GM19452 (cell line): ENCODE data around the gene LIN28B.

ENCODE experiments used
- ATAC-seq: cut with Tn5 transposase; IDR thresholded peaks from one replicate; pipeline ENCODE4 v1.9.1; 2021; ENCODE audit not compliant: unreplicated experiment

Gene LIN28B

DNA sequence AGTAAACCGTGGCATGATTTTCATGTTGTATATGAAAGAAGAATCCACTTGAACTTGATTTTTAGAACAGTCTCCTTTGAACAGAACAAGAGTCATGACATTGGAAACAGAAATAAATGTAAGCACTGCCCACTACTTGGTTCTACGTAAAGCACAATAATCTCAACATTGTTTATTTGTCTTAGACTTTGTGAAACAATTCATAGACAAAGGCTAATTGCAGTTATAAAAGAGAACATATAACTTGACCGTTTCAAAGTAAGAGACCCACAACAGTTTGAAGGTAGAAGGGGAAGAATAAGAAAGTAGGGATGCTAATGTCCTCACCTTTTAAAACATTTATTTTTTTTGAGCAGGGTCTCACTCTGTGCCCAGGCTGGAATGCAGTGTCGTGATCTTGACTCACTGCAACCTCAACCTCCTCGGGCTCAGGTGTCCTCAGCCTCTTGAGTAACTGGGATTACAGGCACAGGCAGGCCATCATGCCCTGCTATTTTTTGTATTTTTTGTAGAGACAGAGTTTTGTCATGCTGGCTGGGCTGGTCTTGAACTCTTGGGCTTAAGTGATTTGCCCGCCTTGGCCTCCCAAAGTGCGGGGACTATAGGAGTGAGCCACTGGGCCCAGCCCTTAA is 151.8 kb downstream of the LIN28B start:
- ATAC-seq = no peak

GRCh38 chr6:105109955-105110895 is 153.3 kb downstream of the LIN28B start:
- no peak for ATAC-seq

DNA sequence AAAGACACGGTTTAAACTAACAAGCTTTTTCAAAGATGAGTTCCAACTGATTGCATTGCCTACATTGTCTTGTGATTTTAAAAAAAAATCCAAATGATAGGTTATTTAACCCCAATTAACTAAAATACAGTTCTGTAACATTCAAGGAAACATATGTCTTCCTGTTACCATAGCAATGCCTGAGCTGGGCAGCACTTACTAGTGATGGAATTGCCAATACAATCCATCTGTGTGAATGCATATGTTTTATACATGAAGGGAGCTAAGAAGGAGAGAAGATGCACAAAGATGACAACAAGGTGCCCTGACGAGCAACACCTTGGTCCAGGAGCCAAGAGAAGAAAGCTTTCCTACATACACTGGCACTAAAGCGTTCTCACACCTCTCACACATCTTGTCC is 154.2 kb downstream of the LIN28B start:
- ATAC-seq = no peak

- no peak for ATAC-seq
Measured at GRCh38 chr6:105111871-105112270, 155.0 kb downstream of the LIN28B start.

GRCh38 chr6:105112577-105112976 is 155.7 kb downstream of the LIN28B start:
- ATAC-seq = no peak

DNA sequence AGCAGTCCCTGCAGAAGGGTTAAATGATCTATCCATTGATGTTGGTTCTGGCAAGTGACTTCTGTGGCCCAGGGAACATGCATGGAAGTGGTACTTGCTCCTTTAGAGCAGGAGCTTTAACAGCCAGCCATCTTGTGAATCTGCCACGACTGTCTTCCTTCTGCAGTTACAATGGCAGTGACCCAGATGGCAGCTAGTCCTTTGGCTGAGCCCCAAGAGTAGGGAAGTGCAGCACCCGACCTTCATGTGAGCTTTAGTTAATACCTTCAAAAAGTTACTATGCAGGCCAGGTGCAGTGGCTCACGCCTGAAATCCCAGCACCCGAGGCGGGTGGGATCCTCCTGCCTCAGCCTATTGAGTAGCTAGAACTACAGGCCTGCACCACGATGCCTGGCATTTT is 156.5 kb downstream of the LIN28B start:
- no peak for ATAC-seq

DNA sequence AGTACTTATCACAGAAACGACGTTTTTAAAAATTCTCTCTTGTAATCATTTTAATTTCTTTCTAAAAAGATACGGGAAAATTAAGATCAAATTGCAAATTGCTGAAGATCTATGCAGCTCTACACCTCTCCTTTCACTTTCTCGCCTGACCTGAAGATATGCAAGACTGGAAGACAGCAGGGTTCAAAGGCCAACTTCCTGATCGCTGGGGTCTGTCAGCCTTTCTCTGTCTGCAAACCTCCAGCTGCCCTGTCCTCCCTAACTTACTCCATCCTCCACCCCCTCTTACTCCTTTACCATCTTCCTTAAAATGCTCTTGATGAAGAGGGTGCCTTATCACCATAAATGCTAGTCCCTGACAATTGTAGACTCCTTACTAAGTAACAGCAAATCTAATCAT is 159.2 kb downstream of the LIN28B start:
- ATAC-seq = no peak

DNA sequence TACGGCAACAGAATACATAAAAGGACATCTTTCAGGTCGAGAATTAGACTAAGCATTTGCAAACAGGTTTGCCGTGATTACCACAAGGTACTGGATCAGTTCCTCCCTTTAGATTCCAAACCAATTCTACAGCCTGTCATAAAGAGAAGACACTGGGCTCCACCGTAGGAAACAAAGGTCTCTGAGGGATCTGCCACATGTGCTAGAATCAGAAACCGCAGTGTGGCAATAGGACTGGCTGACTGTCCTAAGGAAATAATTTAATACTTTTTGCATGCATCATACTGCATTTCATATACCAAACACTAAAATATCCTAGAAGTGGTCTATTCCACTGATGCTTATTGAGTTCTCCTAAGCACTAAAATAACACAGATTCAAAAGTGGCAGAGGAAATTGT is 163.7 kb downstream of the LIN28B start:
- no peak for ATAC-seq

- ATAC-seq = no peak
Measured at GRCh38 chr6:105121981-105122380, 165.1 kb downstream of the LIN28B start.

GRCh38 chr6:105122717-105123116 is 165.8 kb downstream of the LIN28B start:
- no peak for ATAC-seq
